ENCODE results near the gene NLGN1. TPM values are rescaled to one million over a fixed set of nuclear protein-coding genes. Genes with fewer than 3 reads are reported as not detected.

NLGN1 gene
- total RNA-seq, 2 donors from 2014 or later = 1.3 to 2.4 TPM

DNA sequence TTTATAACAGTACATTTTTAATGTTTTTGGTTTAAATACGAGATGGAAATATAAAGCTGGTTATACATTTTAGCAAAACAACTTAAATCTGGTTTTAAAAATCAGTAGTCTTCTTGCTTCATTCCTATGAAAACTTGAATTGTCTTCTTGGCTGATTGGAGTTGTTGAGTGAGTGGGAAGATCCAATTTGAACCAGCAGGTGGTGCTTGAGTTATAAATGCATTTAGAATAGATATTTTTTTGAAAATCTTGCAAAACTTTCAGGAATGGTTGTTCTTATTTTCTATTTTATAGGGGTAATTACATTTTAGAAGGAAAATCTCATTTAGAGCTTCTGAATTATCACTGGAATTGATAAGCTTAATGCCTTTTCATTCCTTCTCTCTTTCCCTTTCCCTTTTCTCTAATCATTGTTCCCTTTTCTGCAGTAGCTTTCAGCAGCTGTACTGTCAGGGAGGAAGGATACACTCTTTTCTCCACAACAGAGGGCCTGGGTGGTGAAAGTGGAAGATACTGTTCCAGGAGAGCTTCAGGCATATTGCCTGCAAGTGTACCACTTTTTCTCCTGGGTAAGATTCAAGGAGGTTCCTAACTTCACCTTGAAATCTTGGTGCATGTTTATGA lies 335.6 kb downstream of the NLGN1 start:
- H3K36me3 ChIP-seq = no peaks in the 10 kb centered on the region
- H3K9me3 ChIP-seq = no peaks in the 10 kb centered on the region
- no peaks in the 10 kb centered on the region for H3K4me1 ChIP-seq
- no peak overlapping the region for H3K4me3 ChIP-seq
- DNase-seq (ENCODE audit: low spot score) = no peak
- no peak overlapping the region for H3K27ac ChIP-seq
- H3K27me3 ChIP-seq = no peaks in the 10 kb centered on the region
- peak in 1 of 2 donors; percentile 53 for TF ChIP-seq CTCF (IDR thresholded peaks at IDR 0.05)

GRCh38 chr3:173734473-173734872 lies 336.9 kb downstream of the NLGN1 start:
- Histone ChIP-seq H3K4me1 (no peaks in the 10 kb centered on the region), H3K36me3 (no peaks in the 10 kb centered on the region), H3K4me3 (no peak overlapping the region), H3K27me3 (no peaks in the 10 kb centered on the region), H3K9me3 (no peaks in the 10 kb centered on the region), H3K27ac (no peak overlapping the region)
- no peak for TF ChIP-seq CTCF (IDR thresholded peaks at IDR 0.05)
- DNase-seq (ENCODE audit: low spot score) = no peak

GRCh38 chr3:173734895-173735294 lies 337.4 kb downstream of the NLGN1 start:
- Histone ChIP-seq H3K27ac (no peak overlapping the region), H3K4me1 (no peaks in the 10 kb centered on the region), H3K27me3 (no peaks in the 10 kb centered on the region), H3K36me3 (no peaks in the 10 kb centered on the region), H3K4me3 (no peak overlapping the region), H3K9me3 (no peaks in the 10 kb centered on the region)
- no peak for TF ChIP-seq CTCF (IDR thresholded peaks at IDR 0.05)
- DNase-seq (ENCODE audit: low spot score) = no peak

- H3K36me3 ChIP-seq = no peaks in the 10 kb centered on the region
- no peaks in the 10 kb centered on the region for H3K27me3 ChIP-seq
- H3K4me1 ChIP-seq = no peaks in the 10 kb centered on the region
- no peak for DNase-seq (ENCODE audit: low spot score)
- H3K9me3 ChIP-seq = no peaks in the 10 kb centered on the region
- no peak overlapping the region for H3K27ac ChIP-seq
- no peak for TF ChIP-seq CTCF (IDR thresholded peaks at IDR 0.05)
- H3K4me3 ChIP-seq = no peak overlapping the region
Measured at GRCh38 chr3:173735841-173736240, 338.3 kb downstream of the NLGN1 start.

GRCh38 chr3:173737167-173737808 lies 339.7 kb downstream of the NLGN1 start:
- Histone ChIP-seq H3K9me3 (no peaks in the 10 kb centered on the region), H3K27me3 (no peaks in the 10 kb centered on the region), H3K36me3 (no peaks in the 10 kb centered on the region), H3K4me1 (no peaks in the 10 kb centered on the region), H3K4me3 (no peak overlapping the region), H3K27ac (no peak overlapping the region)
- no peak for DNase-seq (ENCODE audit: low spot score)
- TF ChIP-seq CTCF (IDR thresholded peaks at IDR 0.05) = no peak

DNA sequence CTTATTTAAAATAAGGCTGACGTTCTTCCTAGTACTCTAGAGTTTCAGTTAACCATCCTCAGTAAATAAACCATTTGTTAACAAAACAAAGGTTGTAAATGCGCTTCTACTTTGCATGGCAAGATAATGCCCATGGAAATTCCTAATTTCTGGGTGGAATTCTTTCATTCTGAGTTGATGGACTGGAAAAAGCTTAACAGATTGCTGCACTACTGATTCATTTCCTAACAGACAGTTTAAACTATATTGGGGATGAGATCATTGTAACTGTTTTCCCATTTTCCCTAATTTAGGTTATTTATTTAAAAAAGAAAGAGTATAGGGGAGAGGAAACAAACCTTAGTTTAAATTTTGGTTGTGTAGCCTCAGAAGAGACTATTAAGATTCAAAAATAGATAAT lies 342.2 kb downstream of the NLGN1 start:
- H3K4me1 ChIP-seq = no peaks in the 10 kb centered on the region
- no peak for TF ChIP-seq CTCF (IDR thresholded peaks at IDR 0.05)
- no peaks in the 10 kb centered on the region for H3K27me3 ChIP-seq
- no peaks in the 10 kb centered on the region for H3K9me3 ChIP-seq
- H3K36me3 ChIP-seq = no peaks in the 10 kb centered on the region
- H3K27ac ChIP-seq = no peak overlapping the region
- DNase-seq (ENCODE audit: low spot score) = no peak
- H3K4me3 ChIP-seq = no peak overlapping the region
